Smooth muscle cell (in vitro differentiated cells): ENCODE data around the gene CFAP97D1. TPM values are rescaled to one million over a fixed set of nuclear protein-coding genes. Genes with fewer than 3 reads are reported as not detected.

Experiments used
- DNase-seq: peaks from one replicate; lab custom pipeline; 2025; ENCODE audit not compliant: unreplicated experiment; lab: John Stamatoyannopoulos, UW
- H2AFZ ChIP-seq: fragments of 200-600 bp; sonication (generic); 2 replicates; pipeline ENCODE4 v1.6.0; 2016; ENCODE audit warnings: antibody characterized with exemption, low read depth, mild to moderate bottlenecking
- H3F3A ChIP-seq: fragments of 200-600 bp; sonication (generic); 2 replicates; pipeline ENCODE4 v1.6.0; 2017; ENCODE audit warnings: antibody characterized with exemption, low read depth
- H3K27ac ChIP-seq: fragments of 200-600 bp; sonication (generic); 2 replicates; pipeline ENCODE4 v1.5.1; 2016; ENCODE audit warnings: low read depth, mild to moderate bottlenecking
- H3K27me3 ChIP-seq: fragments of 200-600 bp; sonication (generic); 2 replicates; pipeline ENCODE4 v1.6.1; 2016; ENCODE audit warnings: low read depth, mild to moderate bottlenecking
- H3K36me3 ChIP-seq: fragments of 200-600 bp; sonication (generic); 2 replicates; pipeline ENCODE4 v1.5.1; 2016; ENCODE audit warnings: low read depth
- H3K4me1 ChIP-seq: fragments of 200-600 bp; sonication (generic); 2 replicates; pipeline ENCODE4 v1.5.1; 2016; ENCODE audit warnings: low read depth
- H3K4me2 ChIP-seq: fragments of 200-600 bp; sonication (generic); 2 replicates; pipeline ENCODE4 v1.6.0; 2016; ENCODE audit warnings: mild to moderate bottlenecking
- H3K4me3 ChIP-seq: fragments of 200-600 bp; sonication (generic); 2 replicates; pipeline ENCODE4 v1.5.1; 2016; ENCODE audit warnings: mild to moderate bottlenecking
- H3K79me2 ChIP-seq: fragments of 200-600 bp; sonication (generic); 2 replicates; pipeline ENCODE4 v1.6.0; 2016; ENCODE audit warnings: low read depth, mild to moderate bottlenecking
- H3K9ac ChIP-seq: fragments of 200-600 bp; sonication (generic); 2 replicates; pipeline ENCODE4 v1.6.0; 2016; ENCODE audit warnings: low read depth
- H3K9me3 ChIP-seq: fragments of 200-600 bp; sonication (generic); replicated peaks from 2 replicates; pipeline ENCODE4 v1.5.1; 2016; ENCODE audit warnings: low read depth
- H4K20me1 ChIP-seq: fragments of 200-600 bp; sonication (generic); 2 replicates; pipeline ENCODE4 v1.6.0; 2016; ENCODE audit warnings: low read depth
- CTCF ChIP-seq: fragments of 200-600 bp; sonication (generic); IDR thresholded peaks from 2 replicates; pipeline ENCODE4 v1.5.1; 2017; ENCODE audit warnings: borderline replicate concordance, mild to moderate bottlenecking, antibody characterized with exemption; ENCODE audit not compliant: insufficient read depth, poor library complexity, severe bottlenecking
- WGBS: methylation state at CpG from one replicate; pipeline ENCODE4 v1.1.7; 2016; ENCODE audit warnings: low lambda C conversion rate; 5-methylcytosine and 5-hydroxymethylcytosine counted together
- polyA plus RNA-seq: library from polyadenylated mRNA; unstranded; fragments of >200 nt; fragmentation: Nextera tagmentation; extraction: Ambion mirVana; gene quantifications from 2 replicates; pipeline ENCODE4 v1.2.1, GENCODE V29; 2016
- total RNA-seq: library from RNA; depleted of rRNA; stranded (reverse); fragments of >200 nt; gene quantifications from 2 replicates; pipeline ENCODE4 v1.2.3, GENCODE V29; 2014

CFAP97D1 gene
- total and polyA plus RNA-seq, 2 experiments from 2014 or later: 0.09 TPM; not detected in 1

DNA sequence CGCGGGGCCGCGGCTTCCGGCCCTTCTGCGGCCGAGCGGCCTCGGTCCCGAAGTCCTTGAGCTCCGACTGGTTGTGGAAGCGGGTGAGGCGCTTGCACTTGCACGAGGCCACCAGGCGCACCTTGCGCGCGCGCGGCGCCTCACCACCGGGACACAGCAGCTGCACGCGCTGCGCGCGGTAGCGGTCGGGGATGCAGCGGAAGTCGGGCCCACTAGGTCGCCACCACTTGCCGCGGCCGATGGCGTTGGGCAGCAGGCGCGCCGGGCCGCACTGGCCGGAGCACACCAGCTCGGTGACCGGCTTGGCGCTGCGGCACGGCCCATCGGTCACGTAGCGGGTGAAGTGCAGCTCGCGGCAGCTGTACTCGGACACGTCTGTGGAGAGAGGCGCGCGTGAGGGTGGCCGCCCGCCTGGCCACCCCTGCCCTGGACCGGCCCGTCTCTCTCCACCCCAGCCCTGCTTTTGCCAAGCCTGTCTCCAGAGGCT is 24.8 kb upstream of the CFAP97D1 start:
- TF ChIP-seq CTCF: no peak
- H3K9me3 ChIP-seq: no peaks in the 10 kb centered on the region
- no peaks in the 10 kb centered on the region for H3K36me3 ChIP-seq
- no peak overlapping the region for H3K27ac ChIP-seq
- H3K79me2 ChIP-seq: no peaks in the 10 kb centered on the region
- H4K20me1 ChIP-seq: no peaks in the 10 kb centered on the region
- H3K27me3 ChIP-seq: peaks cover 34% of the 10 kb centered on the region
- WGBS: 21% methylated on average over 60 of the region's 60 CpGs
- no peak overlapping the region for H3K9ac ChIP-seq
- no peak overlapping the region for H2AFZ ChIP-seq
- no peaks in the 10 kb centered on the region for H3K4me1 ChIP-seq
- H3K4me2 ChIP-seq: peak overlapping the region; percentile 84
- DNase-seq: no peak
- H3K4me3 ChIP-seq: peak overlapping the region; percentile 34
- no peaks in the 10 kb centered on the region for H3F3A ChIP-seq

GRCh38 chr17:43756201-43756600 is 24.0 kb upstream of the CFAP97D1 start:
- no peak for DNase-seq
- no peak overlapping the region for H3K27ac ChIP-seq
- no peaks in the 10 kb centered on the region for H4K20me1 ChIP-seq
- H3K9ac ChIP-seq: no peak overlapping the region
- WGBS: 87% methylated on average over 6 of the region's 6 CpGs
- no peaks in the 10 kb centered on the region for H3K4me1 ChIP-seq
- no peak overlapping the region for H2AFZ ChIP-seq
- no peak for TF ChIP-seq CTCF
- H3K4me2 ChIP-seq: no peak overlapping the region
- H3K36me3 ChIP-seq: no peaks in the 10 kb centered on the region
- H3K9me3 ChIP-seq: no peaks in the 10 kb centered on the region
- H3K4me3 ChIP-seq: no peak overlapping the region
- H3K79me2 ChIP-seq: no peaks in the 10 kb centered on the region
- H3F3A ChIP-seq: no peaks in the 10 kb centered on the region
- H3K27me3 ChIP-seq: peaks cover 34% of the 10 kb centered on the region

GRCh38 chr17:43757171-43757660 is 23.0 kb upstream of the CFAP97D1 start:
- Histone ChIP-seq H3K9me3 (no peaks in the 10 kb centered on the region), H3K36me3 (no peaks in the 10 kb centered on the region), H3K79me2 (no peaks in the 10 kb centered on the region), H3K27ac (no peak overlapping the region), H3K4me3 (no peak overlapping the region), H3K9ac (no peak overlapping the region), H4K20me1 (no peaks in the 10 kb centered on the region), H3F3A (no peaks in the 10 kb centered on the region), H3K4me1 (no peaks in the 10 kb centered on the region), H3K4me2 (no peak overlapping the region), H2AFZ (no peak overlapping the region), H3K27me3 (peaks cover 34% of the 10 kb centered on the region)
- no peak for DNase-seq
- TF ChIP-seq CTCF: no peak
- WGBS: 90% methylated on average over 8 of the region's 8 CpGs

DNA sequence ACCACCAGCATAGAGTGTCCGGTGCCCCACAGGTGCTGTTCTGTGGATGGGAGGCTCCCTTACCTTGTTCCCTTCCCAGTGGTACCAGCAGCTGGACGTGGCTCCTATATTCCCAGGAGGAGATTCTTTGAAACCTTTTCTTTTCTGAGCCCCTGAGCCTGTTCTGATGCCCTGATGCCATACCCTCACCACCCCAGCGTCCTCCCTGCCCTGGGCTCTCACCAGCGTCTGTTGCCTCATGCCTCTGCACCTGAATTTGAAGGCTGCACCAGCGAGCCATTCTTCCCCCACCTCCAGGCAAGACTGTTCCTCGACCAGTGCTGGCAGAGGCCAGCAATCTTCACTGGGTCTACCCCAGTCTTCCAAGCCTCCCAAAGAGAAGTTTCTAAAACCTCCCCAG is 22.1 kb upstream of the CFAP97D1 start:
- Histone ChIP-seq H3K79me2 (no peaks in the 10 kb centered on the region), H2AFZ (no peak overlapping the region), H3K9me3 (no peaks in the 10 kb centered on the region), H3K4me2 (no peak overlapping the region), H3K27me3 (peaks cover 34% of the 10 kb centered on the region), H3K4me1 (no peaks in the 10 kb centered on the region), H3K36me3 (no peaks in the 10 kb centered on the region), H3K9ac (no peak overlapping the region), H3K27ac (no peak overlapping the region), H4K20me1 (no peaks in the 10 kb centered on the region), H3F3A (no peaks in the 10 kb centered on the region), H3K4me3 (no peak overlapping the region)
- DNase-seq: no peak
- no peak for TF ChIP-seq CTCF
- 90% methylated on average over 6 of the region's 6 CpGs for WGBS
